Endodermal cell (in vitro differentiated cells): Measurements from ENCODE around the gene MAP3K2. TPM values are rescaled to one million over a fixed set of nuclear protein-coding genes. Genes with fewer than 3 reads are reported as not detected.
A peak's percentile ranks its signal among the peaks of the same experiment; 100 is the strongest.

Experiments used
- DNase-seq: peaks from one replicate; pipeline ENCODE4 v3.0.0-alpha.2; 2017
- H3K27ac ChIP-seq: 2 replicates; pipeline ENCODE4 v1.5.1; 2013; ENCODE audit warnings: mild to moderate bottlenecking, low read depth, low read length, moderate library complexity
- H3K27me3 ChIP-seq: 2 replicates; pipeline ENCODE4 v1.6.1; 2013; ENCODE audit warnings: mild to moderate bottlenecking, low read length, moderate library complexity; ENCODE audit not compliant: insufficient read depth, control insufficient read depth, poor library complexity, severe bottlenecking
- H3K36me3 ChIP-seq: 2 replicates; pipeline ENCODE4 v1.7.0; 2013; ENCODE audit warnings: mild to moderate bottlenecking, low read length, moderate library complexity; ENCODE audit not compliant: control insufficient read depth, insufficient read depth
- H3K4me1 ChIP-seq: one replicate; pipeline ENCODE4 v1.7.0; 2013; ENCODE audit warnings: low read length; ENCODE audit not compliant: control insufficient read depth, insufficient read depth
- H3K4me3 ChIP-seq: 2 replicates; pipeline ENCODE4 v1.5.1; 2013; ENCODE audit warnings: mild to moderate bottlenecking, low read length, moderate library complexity
- H3K9ac ChIP-seq: 2 replicates; pipeline ENCODE4 v1.6.1; 2013; ENCODE audit warnings: mild to moderate bottlenecking, low read length, moderate library complexity; ENCODE audit not compliant: poor library complexity, severe bottlenecking; ENCODE audit errors: extremely low read depth
- H3K9me3 ChIP-seq: 2 replicates; pipeline ENCODE4 v1.6.1; 2013; ENCODE audit warnings: mild to moderate bottlenecking, low read length, moderate library complexity; ENCODE audit not compliant: control insufficient read depth
- H3K27ac Mint-ChIP-seq: 2 replicates; pipeline ENCODE4 v1.8.0; 2020; ENCODE audit warnings: mixed read lengths
- H3K27me3 Mint-ChIP-seq: 2 replicates; pipeline ENCODE4 v1.8.0; 2021; ENCODE audit warnings: mild to moderate bottlenecking, mixed read lengths; ENCODE audit not compliant: insufficient read depth
- H3K36me3 Mint-ChIP-seq: 2 replicates; pipeline ENCODE4 v1.8.0; 2020; ENCODE audit warnings: low read depth, mixed read lengths
- H3K4me1 Mint-ChIP-seq: 2 replicates; pipeline ENCODE4 v1.8.0; 2020; ENCODE audit warnings: mixed read lengths
- H3K4me3 Mint-ChIP-seq: 2 replicates; pipeline ENCODE4 v1.8.0; 2020; ENCODE audit warnings: mild to moderate bottlenecking, moderate library complexity, mixed read lengths
- H3K9me3 Mint-ChIP-seq: 2 replicates; pipeline ENCODE4 v1.8.0; 2020; ENCODE audit warnings: mild to moderate bottlenecking, mixed read lengths
- CTCF ChIP-seq: fragments of 200-600 bp; sonication (generic); conservative IDR thresholded peaks from 2 replicates; pipeline ENCODE4 v1.5.0; 2021; ENCODE audit warnings: antibody characterized with exemption, mild to moderate bottlenecking
- WGBS, 2 experiments: methylation state at CpG; one replicate each; pipeline versions ENCODE4 v1.1.5 to v1.1.7; 2013; ENCODE audit warnings: missing lambda C conversion rate in 2 of 2, mixed read lengths in 1 of 2; ENCODE audit not compliant: insufficient coverage in 1 of 2, insufficient read length in 1 of 2; 5-methylcytosine and 5-hydroxymethylcytosine counted together
- total RNA-seq, 2 donors: library from RNA; stranded (reverse); fragmentation: NEBNext Ultra II Directional in 1 of 2; extraction: Animal tissue kit (Norgen Biotek cat#: 25700) in 1 of 2; gene quantifications; 2 replicates in 1 of 2; 3 replicates in 1 of 2; pipeline ENCODE4 v1.2.1, GENCODE V29; 2021

Gene MAP3K2
- total RNA-seq, 2 donors from 2014 or later, result 27.9 to 31.6 TPM

DNA sequence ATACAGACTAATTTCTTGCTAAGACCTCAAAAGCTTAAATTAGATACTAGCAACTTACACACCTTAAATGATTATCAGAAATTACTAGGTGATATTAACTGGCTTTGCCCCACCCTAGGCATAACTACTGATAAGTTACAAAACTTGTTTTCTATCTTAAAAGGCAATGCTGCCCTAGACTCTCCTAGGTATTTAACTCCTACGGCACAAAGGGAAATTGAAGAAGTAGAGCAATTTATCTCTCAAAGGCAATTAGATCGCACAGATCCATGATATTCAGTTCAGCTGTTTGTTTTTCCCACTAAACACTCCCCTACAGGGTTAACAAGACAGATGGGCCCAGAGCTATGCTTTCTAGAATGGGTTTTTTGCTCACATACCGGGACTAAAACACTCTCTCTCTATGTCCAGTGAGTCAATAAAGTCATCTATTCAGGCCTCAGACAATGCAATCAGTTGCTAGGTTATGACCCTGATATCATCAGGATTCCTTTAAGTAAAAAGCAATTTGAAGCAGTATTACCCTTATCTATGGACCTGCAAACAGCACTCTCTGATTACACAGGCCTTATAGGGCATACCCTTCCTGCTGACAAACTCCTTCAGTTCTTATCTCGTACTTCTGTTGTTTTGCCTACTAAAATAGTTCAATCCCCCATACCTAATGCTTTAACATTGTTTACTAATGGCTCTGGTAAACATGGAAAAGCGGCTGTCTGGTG, 14.3 kb downstream of the MAP3K2 start:
- Histone ChIP-seq H3K4me1 (no peaks in the 10 kb centered on the region), H3K9ac (no peak overlapping the region), H3K4me3 (peak overlapping the region; percentile 3), H3K27ac (no peak overlapping the region), H3K27me3 (no peaks in the 10 kb centered on the region), H3K9me3 (peaks cover 89% of the 10 kb centered on the region), H3K36me3 (peaks cover 7% of the 10 kb centered on the region)
- no peaks in the 10 kb centered on the region for H3K4me1 Mint-ChIP-seq
- peaks cover 56% of the 10 kb centered on the region for H3K36me3 Mint-ChIP-seq
- peaks cover 82% of the 10 kb centered on the region for H3K9me3 Mint-ChIP-seq
- H3K27me3 Mint-ChIP-seq, result no peaks in the 10 kb centered on the region
- WGBS, 2 experiments, result 83 to 94% methylated on average over 4 to 5 of the region's 5 CpGs
- no peak overlapping the region for H3K27ac Mint-ChIP-seq
- DNase-seq, result no peak
- H3K4me3 Mint-ChIP-seq, result no peak overlapping the region
- TF ChIP-seq CTCF, result no peak

DNA sequence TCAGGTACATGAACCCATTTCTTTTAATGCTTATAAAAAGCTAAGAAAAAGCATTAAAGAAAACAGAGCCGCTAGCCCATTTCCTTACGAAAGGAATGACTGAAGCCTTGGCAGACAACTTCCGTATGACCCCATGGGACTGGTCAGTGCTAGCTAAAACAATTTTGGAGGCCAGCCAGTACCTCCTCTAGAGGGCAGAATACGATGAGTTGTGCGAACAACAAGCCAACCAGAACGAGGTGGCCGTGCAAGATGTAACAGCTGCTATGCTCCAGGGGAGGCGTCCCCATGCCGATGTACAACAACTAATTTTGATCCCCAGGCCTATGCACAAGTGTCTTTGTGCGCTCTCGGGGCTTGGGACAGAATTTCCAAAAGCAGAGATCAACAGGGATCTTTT, 16.7 kb downstream of the MAP3K2 start:
- DNase-seq, result no peak
- Histone ChIP-seq H3K4me1 (no peaks in the 10 kb centered on the region), H3K9me3 (peaks cover 69% of the 10 kb centered on the region), H3K9ac (no peak overlapping the region), H3K4me3 (peak overlapping the region; percentile 40), H3K36me3 (no peaks in the 10 kb centered on the region), H3K27ac (no peak overlapping the region), H3K27me3 (no peaks in the 10 kb centered on the region)
- no peak for TF ChIP-seq CTCF
- no peaks in the 10 kb centered on the region for H3K27me3 Mint-ChIP-seq
- H3K27ac Mint-ChIP-seq, result no peak overlapping the region
- H3K36me3 Mint-ChIP-seq, result peaks cover 48% of the 10 kb centered on the region
- H3K4me3 Mint-ChIP-seq, result no peak overlapping the region
- no peaks in the 10 kb centered on the region for H3K4me1 Mint-ChIP-seq
- H3K9me3 Mint-ChIP-seq, result peaks cover 70% of the 10 kb centered on the region
- 94 to 95% methylated on average over 11 of the region's 11 CpGs for WGBS, 2 experiments

GRCh38 chr2:127370010-127370409, 17.8 kb downstream of the MAP3K2 start:
- Mint-ChIP-seq H3K4me3 (no peak overlapping the region), H3K4me1 (peaks cover 8% of the 10 kb centered on the region), H3K27ac (no peak overlapping the region), H3K9me3 (peaks cover 61% of the 10 kb centered on the region), H3K36me3 (peaks cover 43% of the 10 kb centered on the region), H3K27me3 (no peaks in the 10 kb centered on the region)
- no peaks in the 10 kb centered on the region for H3K36me3 ChIP-seq
- no peak for TF ChIP-seq CTCF
- no peak for DNase-seq
- no peak overlapping the region for H3K27ac ChIP-seq
- H3K9me3 ChIP-seq, result peaks cover 62% of the 10 kb centered on the region
- WGBS, 2 experiments, result 95 to 96% methylated on average over 10 of the region's 10 CpGs
- no peaks in the 10 kb centered on the region for H3K4me1 ChIP-seq
- H3K9ac ChIP-seq, result no peak overlapping the region
- no peaks in the 10 kb centered on the region for H3K27me3 ChIP-seq
- H3K4me3 ChIP-seq, result no peak overlapping the region
